Loucy (cell line): ENCODE results near the gene MARVELD1.

Experiments
- EZH2phosphoT487 ChIP-seq: fragments of 200-600 bp; IDR thresholded peaks from 2 replicates; pipeline ENCODE4 v1.6.1; 2018; ENCODE audit warnings: antibody characterized with exemption, mild to moderate bottlenecking, moderate library complexity, borderline replicate concordance
- TF ChIP-seq, protein P1 (sequence below): fragments of 200-600 bp; sonication (generic); conservative IDR thresholded peaks from 2 replicates; pipeline ENCODE4 v1.5.1; 2014; ENCODE audit warnings: mild to moderate bottlenecking, antibody characterized with exemption, low read length

DNA sequence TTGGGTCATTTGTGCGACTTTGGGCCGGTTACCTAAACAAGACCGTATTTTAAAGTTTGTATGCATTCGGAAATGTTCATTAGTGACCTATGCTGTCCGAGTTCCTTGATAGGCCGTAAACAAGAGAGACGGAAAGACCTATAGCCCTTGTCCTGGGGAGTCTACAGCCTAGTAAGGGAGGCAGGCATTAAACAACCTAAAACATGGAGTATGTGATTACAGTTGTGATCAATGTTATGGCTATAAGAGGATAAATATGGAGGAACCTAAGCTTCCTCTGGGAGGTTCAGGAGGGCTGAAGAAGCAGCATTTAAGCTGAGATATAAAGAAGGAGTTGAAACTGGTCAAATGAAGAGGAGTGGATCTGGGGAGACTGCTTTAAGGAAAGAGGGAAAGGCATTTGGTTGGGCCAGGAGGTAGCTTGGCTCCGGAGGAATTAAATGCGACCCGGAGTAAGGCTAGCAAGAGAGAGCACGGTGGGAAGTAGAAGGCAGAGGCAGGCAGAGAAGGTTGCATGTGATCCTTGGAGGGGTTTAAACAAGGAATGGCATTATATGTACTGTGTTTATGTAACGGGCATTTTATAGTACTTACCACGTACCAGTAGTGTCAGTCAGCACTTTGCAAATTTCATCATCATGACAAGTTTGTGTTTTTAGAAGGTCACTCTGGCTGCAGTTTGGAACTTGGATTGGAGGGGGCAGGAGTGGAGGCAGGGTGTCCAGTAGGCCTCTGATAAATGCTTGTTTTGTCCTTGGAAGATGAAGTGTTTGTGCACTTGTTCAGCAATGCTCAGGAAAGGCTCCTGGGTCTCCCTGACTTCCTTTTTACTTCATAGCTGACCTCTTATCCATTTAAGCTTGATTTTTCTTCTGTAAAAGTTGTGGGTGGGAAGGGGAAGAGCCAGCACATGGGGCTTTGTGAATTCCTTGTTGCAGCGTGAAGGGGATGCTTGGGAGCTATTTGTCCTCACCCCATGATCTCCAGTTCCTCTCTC, 25.4 kb upstream of the MARVELD1 start:
- TF ChIP-seq, protein P1, sequence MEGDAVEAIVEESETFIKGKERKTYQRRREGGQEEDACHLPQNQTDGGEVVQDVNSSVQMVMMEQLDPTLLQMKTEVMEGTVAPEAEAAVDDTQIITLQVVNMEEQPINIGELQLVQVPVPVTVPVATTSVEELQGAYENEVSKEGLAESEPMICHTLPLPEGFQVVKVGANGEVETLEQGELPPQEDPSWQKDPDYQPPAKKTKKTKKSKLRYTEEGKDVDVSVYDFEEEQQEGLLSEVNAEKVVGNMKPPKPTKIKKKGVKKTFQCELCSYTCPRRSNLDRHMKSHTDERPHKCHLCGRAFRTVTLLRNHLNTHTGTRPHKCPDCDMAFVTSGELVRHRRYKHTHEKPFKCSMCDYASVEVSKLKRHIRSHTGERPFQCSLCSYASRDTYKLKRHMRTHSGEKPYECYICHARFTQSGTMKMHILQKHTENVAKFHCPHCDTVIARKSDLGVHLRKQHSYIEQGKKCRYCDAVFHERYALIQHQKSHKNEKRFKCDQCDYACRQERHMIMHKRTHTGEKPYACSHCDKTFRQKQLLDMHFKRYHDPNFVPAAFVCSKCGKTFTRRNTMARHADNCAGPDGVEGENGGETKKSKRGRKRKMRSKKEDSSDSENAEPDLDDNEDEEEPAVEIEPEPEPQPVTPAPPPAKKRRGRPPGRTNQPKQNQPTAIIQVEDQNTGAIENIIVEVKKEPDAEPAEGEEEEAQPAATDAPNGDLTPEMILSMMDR, result no peak
- no peak for TF ChIP-seq EZH2phosphoT487
